ENCODE measurements around the gene MSANTD2.

Gene MSANTD2

GRCh38 chr11:124727474-124727873 is 72.7 kb downstream of the MSANTD2 start:
- no peak for DNase-seq

- no peak for DNase-seq
Observed at GRCh38 chr11:124725719-124726105, 74.5 kb downstream of the MSANTD2 start.

GRCh38 chr11:124724979-124725718 is 75.1 kb downstream of the MSANTD2 start:
- no peak for DNase-seq

- no peak for DNase-seq
Observed at GRCh38 chr11:124722176-124722575, 78.0 kb downstream of the MSANTD2 start.

GRCh38 chr11:124719534-124719933 is 80.7 kb downstream of the MSANTD2 start:
- no peak for DNase-seq

GRCh38 chr11:124718801-124719200 is 81.4 kb downstream of the MSANTD2 start:
- no peak for DNase-seq

- no peak for DNase-seq
Observed at GRCh38 chr11:124717786-124718651, 82.2 kb downstream of the MSANTD2 start.

GRCh38 chr11:124717421-124717785 is 82.8 kb downstream of the MSANTD2 start:
- no peak for DNase-seq

- DNase-seq, result no peak
Observed at GRCh38 chr11:124716591-124716990, 83.6 kb downstream of the MSANTD2 start.

Measured in NCI-H1930 (cell line).